IPS DF 4.7 (cell line): ENCODE results near the gene AQP7.
"Not testable (repeated sequence)": the region's sequence is repeated elsewhere in the genome, so short reads cannot be mapped to it uniquely, and the experiment has no call there.

Experiments used
- DNase-seq: peaks from one replicate; pipeline ENCODE4 v3.0.0-alpha.2; 2013; ENCODE audit warnings: low spot score; ENCODE audit errors: extremely low read depth

Gene AQP7

DNA sequence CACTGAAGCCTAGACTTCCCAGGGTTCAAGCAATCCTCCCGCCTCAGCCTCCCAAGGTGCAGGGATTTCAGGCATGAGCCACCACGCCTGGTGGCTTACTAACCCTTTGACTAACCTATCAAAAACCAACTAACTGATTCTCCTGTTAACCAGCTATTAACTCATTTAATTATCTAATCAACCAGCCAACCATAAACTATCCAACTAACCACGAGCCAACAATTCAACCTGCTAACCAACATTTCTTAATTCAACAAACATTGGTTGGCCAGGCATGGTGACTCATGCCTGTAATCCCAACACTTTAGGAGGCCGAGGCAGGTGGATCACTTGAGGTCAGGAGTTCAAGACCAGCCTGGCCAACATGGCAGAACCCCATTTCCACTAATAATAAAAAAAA, 3.3 kb downstream of the AQP7 start:
- DNase-seq: not testable (repeated sequence)

DNA sequence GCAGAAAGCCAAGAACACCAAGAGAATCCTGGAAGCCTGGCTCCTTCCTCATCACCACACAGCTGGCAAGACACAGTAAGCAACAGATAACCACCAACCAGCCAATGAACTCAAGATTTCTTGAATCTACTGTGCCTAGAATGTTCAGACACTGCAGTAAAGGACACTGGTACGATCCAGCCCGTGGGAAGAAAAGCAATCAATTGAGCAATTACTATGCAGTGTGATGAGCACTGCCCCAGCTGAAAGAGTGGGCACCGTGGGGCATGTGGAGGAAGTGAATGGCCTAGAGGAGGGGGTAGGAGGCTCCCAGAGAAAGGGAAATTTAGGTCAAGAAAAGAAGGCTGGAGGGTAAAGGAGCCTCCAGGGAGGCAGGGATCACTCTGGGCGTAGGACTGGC, 4.6 kb downstream of the AQP7 start:
- not testable (repeated sequence) for DNase-seq

DNA sequence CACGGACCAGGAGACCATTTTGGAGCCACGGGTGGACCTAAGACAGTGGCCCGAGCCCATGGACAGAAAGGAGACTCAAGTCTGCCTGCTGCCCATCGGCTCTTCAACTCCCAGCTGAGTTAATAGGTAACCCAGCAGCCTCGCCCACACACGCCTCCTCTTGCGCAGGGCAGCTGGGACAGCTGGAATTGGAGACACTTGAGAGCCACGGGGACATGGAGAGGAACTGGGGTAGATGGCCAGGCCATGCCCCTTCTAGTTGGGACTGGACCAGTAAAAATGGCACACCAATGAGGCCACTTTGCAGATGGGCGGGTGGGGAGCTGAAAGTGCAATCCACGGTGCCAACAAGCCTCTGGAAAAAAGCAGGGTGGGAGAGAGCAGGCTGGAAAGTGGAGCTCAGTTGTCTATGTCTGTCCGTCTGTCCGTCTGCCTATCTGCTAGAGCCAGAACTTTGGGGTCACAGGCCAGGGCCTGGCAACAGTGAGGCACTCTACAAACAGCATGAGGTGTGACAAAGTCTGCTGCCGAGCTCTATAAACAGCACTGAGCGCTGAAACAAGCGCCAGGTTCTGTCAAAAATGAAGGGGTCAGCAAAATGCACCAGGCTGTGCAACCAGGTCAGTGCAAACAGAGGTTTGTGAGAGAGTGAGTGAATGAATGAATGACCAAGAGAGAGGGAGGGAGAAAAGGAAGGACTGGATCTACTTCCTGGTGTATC, 7.0 kb downstream of the AQP7 start:
- not testable (repeated sequence) for DNase-seq

GRCh38 chr9:33393986-33394385, 8.4 kb downstream of the AQP7 start:
- DNase-seq: not testable (repeated sequence)

DNA sequence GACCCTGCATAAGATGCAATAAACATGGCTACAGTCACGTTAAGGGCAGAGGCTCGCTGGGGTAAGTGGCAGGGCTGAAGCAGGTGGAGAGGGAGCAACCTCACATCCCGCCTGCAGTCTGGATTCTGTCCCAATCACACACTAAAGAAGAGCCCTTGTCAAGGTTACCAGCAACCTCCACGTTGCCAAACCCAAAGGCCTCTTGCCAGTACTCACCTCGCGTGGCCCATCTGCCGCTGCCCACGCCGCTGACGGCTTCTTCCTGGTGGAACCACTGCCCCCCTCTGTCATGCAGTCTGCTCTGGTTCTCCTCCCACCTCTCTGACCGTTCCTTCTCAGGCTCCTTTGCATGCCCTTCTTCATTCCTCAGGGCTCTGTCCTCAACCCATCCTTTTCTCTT, 8.8 kb downstream of the AQP7 start:
- DNase-seq: no peak

DNA sequence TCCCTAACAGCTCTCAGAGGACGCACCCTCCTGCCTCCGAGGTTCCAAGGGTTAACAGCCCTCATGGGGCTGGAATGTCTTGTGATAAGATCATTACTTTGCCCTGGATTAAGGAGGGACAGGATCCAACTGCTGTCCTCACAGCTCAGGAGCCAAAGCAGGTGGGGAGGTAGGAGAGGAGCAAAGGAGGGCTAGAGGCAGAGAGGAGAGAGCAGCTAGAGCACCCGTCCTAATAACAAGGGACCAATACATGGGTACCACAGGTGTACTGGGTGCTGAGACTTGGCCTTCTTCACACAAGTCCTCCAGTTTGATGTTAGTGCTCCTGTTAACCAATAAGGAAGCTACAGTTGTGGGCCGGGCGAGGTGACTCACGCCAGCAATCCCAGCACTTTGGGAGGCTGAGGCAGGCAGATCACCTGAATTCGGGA, 9.8 kb downstream of the AQP7 start:
- DNase-seq: not testable (repeated sequence)

DNA sequence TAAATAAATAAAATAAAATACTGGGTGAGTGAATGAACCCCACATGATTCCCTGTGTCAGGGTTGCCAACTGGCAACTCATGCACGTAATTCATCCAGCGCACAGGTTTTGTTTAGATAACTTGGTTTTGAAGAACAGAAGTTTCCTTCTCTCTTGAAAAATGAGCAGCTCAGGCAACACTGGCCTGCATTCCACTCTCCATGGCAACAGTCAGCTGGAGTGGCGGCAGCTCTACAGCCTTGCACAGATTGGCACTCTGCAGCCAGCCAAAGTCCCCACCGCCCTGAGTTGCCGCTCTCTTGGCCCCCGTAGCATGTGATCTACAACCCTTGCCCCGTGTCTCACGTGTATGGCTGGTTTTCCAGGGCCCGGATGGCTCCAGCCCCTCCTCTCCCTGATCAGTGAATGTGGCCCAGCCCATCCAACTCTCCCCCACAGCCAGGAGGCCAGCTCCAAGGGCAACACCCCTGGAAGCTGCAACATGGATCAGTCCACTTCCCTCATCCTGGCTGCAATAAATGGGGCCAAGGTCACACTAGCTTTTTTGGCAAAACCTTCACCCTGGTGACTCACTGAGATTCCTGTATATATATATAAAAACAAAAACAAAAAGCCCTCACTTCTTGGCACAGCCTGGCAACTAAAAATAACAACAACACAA, 11.1 kb downstream of the AQP7 start:
- not testable (repeated sequence) for DNase-seq

GRCh38 chr9:33388110-33388994, 14.0 kb downstream of the AQP7 start:
- DNase-seq: no peak

- not testable (repeated sequence) for DNase-seq
Observed at GRCh38 chr9:33386998-33387397, 15.4 kb downstream of the AQP7 start.

- DNase-seq: not testable (repeated sequence)
Observed at GRCh38 chr9:33386641-33386996, 15.7 kb downstream of the AQP7 start.

DNA sequence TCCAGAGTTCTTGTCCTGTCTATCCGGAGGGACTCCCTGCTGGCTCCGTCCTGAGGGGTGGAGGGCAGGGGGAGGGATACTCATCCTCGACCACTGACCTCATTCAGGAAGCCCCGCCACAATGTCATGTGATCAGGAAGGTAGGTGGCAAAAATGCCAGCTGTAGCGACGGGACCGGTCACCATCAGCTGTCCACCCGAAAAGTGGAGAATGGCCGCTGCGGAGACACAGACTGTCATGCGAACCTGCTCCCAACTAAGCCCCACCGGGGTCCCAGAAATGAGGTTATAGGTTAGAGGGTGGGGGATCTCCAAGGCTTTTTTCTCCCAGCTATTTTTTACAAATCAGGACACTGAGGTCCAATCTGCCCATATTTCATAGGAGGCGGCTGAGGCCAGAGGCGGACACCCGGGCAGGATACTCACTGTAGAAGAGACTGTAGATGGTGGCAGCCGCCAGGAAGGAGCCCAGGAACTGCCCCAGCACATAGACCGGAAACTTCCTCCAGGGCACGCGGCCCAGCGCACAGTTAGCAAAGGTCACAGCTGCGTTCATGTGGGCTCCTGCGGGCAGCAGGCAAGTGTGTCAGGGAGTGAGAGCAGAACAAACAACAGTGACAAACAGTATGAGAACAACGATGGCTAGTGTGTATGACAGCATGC, 16.3 kb downstream of the AQP7 start:
- DNase-seq: not testable (repeated sequence)

DNA sequence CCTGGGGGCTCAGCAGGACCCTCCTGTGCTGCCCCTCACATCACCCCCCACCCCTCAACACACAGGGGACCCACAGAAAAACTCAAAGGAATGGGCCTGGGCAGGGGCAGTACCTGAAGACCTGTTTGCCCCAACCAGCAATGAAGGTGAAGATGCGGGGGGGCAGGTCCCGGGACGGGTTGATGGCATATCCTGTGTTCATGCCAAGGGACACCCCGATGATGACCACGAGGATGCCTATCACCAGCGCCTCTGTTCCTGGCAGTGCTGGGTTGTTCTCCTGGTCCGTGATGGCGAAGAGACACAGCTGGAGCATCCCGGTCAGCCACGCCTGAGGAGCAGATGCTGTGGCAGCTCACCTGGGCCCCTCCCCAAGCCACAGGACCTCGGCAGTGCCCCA, 16.8 kb downstream of the AQP7 start:
- not testable (repeated sequence) for DNase-seq

- DNase-seq: not testable (repeated sequence)
Observed at GRCh38 chr9:33383396-33383795, 19.0 kb downstream of the AQP7 start.

GRCh38 chr9:33382397-33382796, 20.0 kb downstream of the AQP7 start:
- DNase-seq: not testable (repeated sequence)

DNA sequence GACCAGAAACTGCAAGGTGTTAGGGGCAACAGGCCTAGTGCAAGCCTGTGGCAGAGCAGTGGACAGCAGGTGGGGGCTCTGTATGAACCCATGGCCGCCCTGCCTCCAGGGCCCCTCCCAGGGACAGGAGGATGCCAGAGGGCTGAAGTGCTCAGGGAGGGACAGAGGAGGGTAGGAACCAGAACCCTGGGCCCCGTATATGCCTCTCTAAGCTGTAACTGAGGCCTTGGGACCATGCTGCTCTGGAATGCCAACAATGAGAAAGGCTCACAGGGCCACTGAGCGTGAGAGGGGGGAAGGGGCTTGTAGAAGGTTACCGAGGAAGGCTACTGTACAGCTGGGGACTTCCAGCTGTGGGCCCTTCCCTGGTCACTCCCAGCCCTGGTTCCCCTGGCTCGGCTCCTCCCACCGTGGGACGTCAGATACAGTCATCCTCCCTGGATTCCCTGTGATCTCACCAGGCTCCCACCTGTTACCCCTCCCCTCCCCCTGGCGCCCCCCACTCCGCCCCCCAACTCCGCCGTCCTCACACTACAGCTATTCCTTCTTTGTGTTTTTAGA, 21.1 kb downstream of the AQP7 start:
- no peak for DNase-seq

- no peak for DNase-seq
Observed at GRCh38 chr9:33380390-33381094, 21.8 kb downstream of the AQP7 start.

- no peak for DNase-seq
Observed at GRCh38 chr9:33379666-33380389, 22.5 kb downstream of the AQP7 start.

- no peak for DNase-seq
Observed at GRCh38 chr9:33378121-33378795, 24.1 kb downstream of the AQP7 start.

- DNase-seq: no peak
Observed at GRCh38 chr9:33377089-33377715, 25.2 kb downstream of the AQP7 start.
